ENCODE measurements around the gene RHOT1.
A peak's percentile ranks its signal among the peaks of the same experiment; 100 is the strongest.
"Not testable (repeated sequence)": the region's sequence is repeated elsewhere in the genome, so short reads cannot be mapped to it uniquely, and the experiment has no call there.

The RHOT1 gene

GRCh38 chr17:32123782-32124181, 18.5 kb upstream of the RHOT1 start:
- DNase-seq (ENCODE audit: insufficient read length, low spot score) (no peak), FAIRE-seq (no peak)

GRCh38 chr17:32124985-32125847, 17.1 kb upstream of the RHOT1 start:
- no peak for FAIRE-seq
- no peak for DNase-seq (ENCODE audit: insufficient read length, low spot score)

- no peak for DNase-seq (ENCODE audit: insufficient read length, low spot score)
- no peak for FAIRE-seq
Observed at GRCh38 chr17:32125848-32126153, 16.5 kb upstream of the RHOT1 start.

- DNase-seq (ENCODE audit: insufficient read length, low spot score) (no peak), FAIRE-seq (no peak)
Observed at GRCh38 chr17:32126325-32126724, 16.0 kb upstream of the RHOT1 start.

GRCh38 chr17:32126746-32127145, 15.6 kb upstream of the RHOT1 start:
- no peak for DNase-seq (ENCODE audit: insufficient read length, low spot score)
- no peak for FAIRE-seq

GRCh38 chr17:32127158-32127897, 15.0 kb upstream of the RHOT1 start:
- DNase-seq (ENCODE audit: insufficient read length, low spot score) (peak; percentile 57), FAIRE-seq (peak; percentile 95)

GRCh38 chr17:32128470-32128869, 13.8 kb upstream of the RHOT1 start:
- FAIRE-seq; DNase-seq (ENCODE audit: insufficient read length, low spot score): not testable (repeated sequence)

GRCh38 chr17:32135497-32136117, 6.7 kb upstream of the RHOT1 start:
- FAIRE-seq; DNase-seq (ENCODE audit: insufficient read length, low spot score): not testable (repeated sequence)

- FAIRE-seq = no peak
- no peak for DNase-seq (ENCODE audit: insufficient read length, low spot score)
Observed at GRCh38 chr17:32136856-32137255, 5.4 kb upstream of the RHOT1 start.

- not testable (repeated sequence) for FAIRE-seq; DNase-seq (ENCODE audit: insufficient read length, low spot score)
Observed at GRCh38 chr17:32139504-32139903, 2.8 kb upstream of the RHOT1 start.

GRCh38 chr17:32141258-32141657, 1.0 kb upstream of the RHOT1 start:
- FAIRE-seq (no peak), DNase-seq (ENCODE audit: insufficient read length, low spot score) (no peak)

- no peak for DNase-seq (ENCODE audit: insufficient read length, low spot score)
Observed at GRCh38 chr17:32141679-32142037, 644 bp upstream of the RHOT1 start.

GRCh38 chr17:32142857-32143526, 690 bp downstream of the RHOT1 start:
- FAIRE-seq (no peak), DNase-seq (ENCODE audit: insufficient read length, low spot score) (no peak)

More at GRCh38 chr17:32141679-32142037, 644 bp upstream of the RHOT1 start:
- FAIRE-seq = no peak

GRCh38 chr17:32143527-32143870, 1.2 kb downstream of the RHOT1 start:
- no peak for DNase-seq (ENCODE audit: insufficient read length, low spot score)
- no peak for FAIRE-seq

- DNase-seq (ENCODE audit: insufficient read length, low spot score); FAIRE-seq: not testable (repeated sequence)
Observed at GRCh38 chr17:32144442-32144841, 2.1 kb downstream of the RHOT1 start.

GRCh38 chr17:32148351-32148750, 6.0 kb downstream of the RHOT1 start:
- FAIRE-seq (no peak), DNase-seq (ENCODE audit: insufficient read length, low spot score) (no peak)

- FAIRE-seq (no peak), DNase-seq (ENCODE audit: insufficient read length, low spot score) (no peak)
Observed at GRCh38 chr17:32150358-32150757, 8.1 kb downstream of the RHOT1 start.

- no peak for FAIRE-seq
Observed at GRCh38 chr17:32152130-32152529, 9.8 kb downstream of the RHOT1 start.

GRCh38 chr17:32155896-32156295, 13.6 kb downstream of the RHOT1 start:
- no peak for DNase-seq (ENCODE audit: insufficient read length, low spot score)

More at GRCh38 chr17:32152130-32152529, 9.8 kb downstream of the RHOT1 start:
- DNase-seq (ENCODE audit: insufficient read length, low spot score) = no peak

GRCh38 chr17:32156656-32157055, 14.4 kb downstream of the RHOT1 start:
- DNase-seq (ENCODE audit: insufficient read length, low spot score) = no peak

More at GRCh38 chr17:32155896-32156295, 13.6 kb downstream of the RHOT1 start:
- no peak for FAIRE-seq

GRCh38 chr17:32157225-32157624, 14.9 kb downstream of the RHOT1 start:
- FAIRE-seq (no peak), DNase-seq (ENCODE audit: insufficient read length, low spot score) (no peak)

More at GRCh38 chr17:32156656-32157055, 14.4 kb downstream of the RHOT1 start:
- FAIRE-seq = no peak
